Astrocyte of the cerebellum (primary cell): ENCODE measurements around the gene PRH2.

Source experiments
- DNase-seq: peaks from one replicate; pipeline ENCODE4 v3.0.0-alpha.2; 2011; ENCODE audit warnings: low read depth
- H3K4me3 ChIP-seq: 2 replicates; pipeline ENCODE4 v1.5.1; 2011; ENCODE audit warnings: mild to moderate bottlenecking, low read depth, low read length, moderate library complexity
- in situ Hi-C: cut with HindIII; loops from 2 replicates; pipeline ENCODE4 v1.10.0; 2017; ENCODE audit warnings: low sequenced_read_pairs
- TF ChIP-seq, protein P1 (sequence below): IDR thresholded peaks from 2 replicates; pipeline ENCODE4 v1.5.1; 2012; ENCODE audit warnings: low read length, low read depth, moderate library complexity, mild to moderate bottlenecking; ENCODE audit errors: missing control alignments

The PRH2 gene

DNA sequence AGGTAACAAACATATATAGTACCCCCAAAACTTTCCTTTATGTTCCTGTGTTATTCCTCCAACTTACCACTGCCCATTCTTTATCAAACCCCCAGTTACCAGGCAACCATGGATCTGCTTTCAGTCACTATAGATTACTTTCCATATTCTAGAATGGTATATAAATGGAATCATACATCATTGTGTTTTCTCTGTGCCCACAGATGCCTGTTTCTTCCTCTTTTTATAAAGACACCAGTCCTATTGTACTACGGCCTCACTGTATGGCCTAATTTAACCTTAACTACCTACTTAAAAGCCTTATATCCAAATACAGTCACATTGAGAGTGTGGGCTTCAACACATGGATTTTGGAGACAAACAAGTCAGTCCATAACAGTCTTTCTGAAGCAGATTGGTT, 7.5 kb downstream of the PRH2 start:
- in situ Hi-C loops = no loop called here
- no peak for DNase-seq

DNA sequence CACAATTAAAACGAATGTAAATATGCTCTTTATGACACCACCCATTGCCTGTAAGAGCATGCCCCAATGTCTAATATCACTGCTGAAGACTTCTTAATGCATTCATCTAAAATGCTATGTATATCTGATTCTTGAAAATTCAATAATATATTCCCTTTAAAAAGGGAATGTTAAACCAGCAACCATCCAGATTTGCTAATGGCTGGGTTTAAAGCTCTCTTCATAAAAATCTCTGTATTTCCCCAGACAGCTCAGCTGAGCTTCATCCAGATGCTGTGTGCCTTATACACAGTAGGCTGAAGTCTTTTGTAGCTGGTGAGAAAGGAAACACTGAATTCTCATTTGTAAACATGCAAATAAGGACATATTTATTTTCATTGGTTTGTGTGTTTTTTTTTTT, 10.1 kb downstream of the PRH2 start, which contains the start of gene TAS2R14:
Gene TAS2R14 (minus strand): TSS at position 101 of the 400 bp plus-strand sequence. CDS start 56 bp downstream, at position 45.
- TF ChIP-seq, protein P1, sequence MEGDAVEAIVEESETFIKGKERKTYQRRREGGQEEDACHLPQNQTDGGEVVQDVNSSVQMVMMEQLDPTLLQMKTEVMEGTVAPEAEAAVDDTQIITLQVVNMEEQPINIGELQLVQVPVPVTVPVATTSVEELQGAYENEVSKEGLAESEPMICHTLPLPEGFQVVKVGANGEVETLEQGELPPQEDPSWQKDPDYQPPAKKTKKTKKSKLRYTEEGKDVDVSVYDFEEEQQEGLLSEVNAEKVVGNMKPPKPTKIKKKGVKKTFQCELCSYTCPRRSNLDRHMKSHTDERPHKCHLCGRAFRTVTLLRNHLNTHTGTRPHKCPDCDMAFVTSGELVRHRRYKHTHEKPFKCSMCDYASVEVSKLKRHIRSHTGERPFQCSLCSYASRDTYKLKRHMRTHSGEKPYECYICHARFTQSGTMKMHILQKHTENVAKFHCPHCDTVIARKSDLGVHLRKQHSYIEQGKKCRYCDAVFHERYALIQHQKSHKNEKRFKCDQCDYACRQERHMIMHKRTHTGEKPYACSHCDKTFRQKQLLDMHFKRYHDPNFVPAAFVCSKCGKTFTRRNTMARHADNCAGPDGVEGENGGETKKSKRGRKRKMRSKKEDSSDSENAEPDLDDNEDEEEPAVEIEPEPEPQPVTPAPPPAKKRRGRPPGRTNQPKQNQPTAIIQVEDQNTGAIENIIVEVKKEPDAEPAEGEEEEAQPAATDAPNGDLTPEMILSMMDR = no peak

More for the DNA sequence above, 7.5 kb downstream of the PRH2 start:
- TF ChIP-seq, protein P1 = no peak
- H3K4me3 ChIP-seq = no peak overlapping the region

DNA sequence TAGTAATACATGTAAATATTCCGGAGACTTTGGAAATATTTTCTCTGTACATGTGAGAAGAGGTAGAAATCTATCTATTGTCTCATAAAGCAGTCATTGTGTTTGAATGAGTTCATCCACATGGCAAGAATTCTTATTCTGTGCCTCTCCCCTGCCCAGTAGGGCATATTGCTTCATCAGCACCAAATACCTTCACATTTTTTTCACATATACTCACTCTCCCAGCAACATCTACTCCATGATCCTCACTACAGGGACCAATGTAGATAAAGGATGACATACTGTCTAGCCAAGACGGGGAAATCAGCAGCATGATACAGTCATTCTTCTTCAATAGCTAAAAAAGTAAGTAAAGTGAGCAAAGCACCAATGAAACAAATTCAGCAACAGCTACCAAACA, 11.4 kb downstream of the PRH2 start:
- in situ Hi-C loops = no loop called here
- TF ChIP-seq, protein P1 = no peak
- DNase-seq = peak; percentile 11
- H3K4me3 ChIP-seq = no peak overlapping the region

More for the DNA sequence above, 10.1 kb downstream of the PRH2 start, which contains the start of gene TAS2R14:
- no peak for DNase-seq
- no peak within 1 kb of the TSS for H3K4me3 ChIP-seq
- in situ Hi-C loops = no loop called here

DNA sequence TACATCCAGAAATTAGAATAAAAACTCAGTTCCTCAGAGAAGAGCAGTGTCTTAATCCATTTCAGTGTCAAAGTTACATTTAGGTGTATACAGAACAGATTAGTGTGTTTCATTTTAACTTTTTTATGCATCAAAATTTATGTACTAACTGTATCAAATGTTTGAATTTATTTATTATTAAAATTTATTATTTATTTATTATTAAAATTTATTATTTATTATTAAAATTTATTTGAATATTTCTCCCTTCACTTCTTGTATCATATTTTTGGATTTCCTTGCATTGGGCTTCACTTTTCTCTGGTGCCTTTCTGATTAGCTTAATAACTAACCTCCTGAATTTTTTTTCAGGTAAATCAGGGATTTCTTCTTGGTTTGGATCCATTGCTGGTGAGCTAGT, 12.3 kb downstream of the PRH2 start:
- DNase-seq = no peak
- in situ Hi-C loops = no loop called here
- TF ChIP-seq, protein P1 = no peak
- no peak overlapping the region for H3K4me3 ChIP-seq

DNA sequence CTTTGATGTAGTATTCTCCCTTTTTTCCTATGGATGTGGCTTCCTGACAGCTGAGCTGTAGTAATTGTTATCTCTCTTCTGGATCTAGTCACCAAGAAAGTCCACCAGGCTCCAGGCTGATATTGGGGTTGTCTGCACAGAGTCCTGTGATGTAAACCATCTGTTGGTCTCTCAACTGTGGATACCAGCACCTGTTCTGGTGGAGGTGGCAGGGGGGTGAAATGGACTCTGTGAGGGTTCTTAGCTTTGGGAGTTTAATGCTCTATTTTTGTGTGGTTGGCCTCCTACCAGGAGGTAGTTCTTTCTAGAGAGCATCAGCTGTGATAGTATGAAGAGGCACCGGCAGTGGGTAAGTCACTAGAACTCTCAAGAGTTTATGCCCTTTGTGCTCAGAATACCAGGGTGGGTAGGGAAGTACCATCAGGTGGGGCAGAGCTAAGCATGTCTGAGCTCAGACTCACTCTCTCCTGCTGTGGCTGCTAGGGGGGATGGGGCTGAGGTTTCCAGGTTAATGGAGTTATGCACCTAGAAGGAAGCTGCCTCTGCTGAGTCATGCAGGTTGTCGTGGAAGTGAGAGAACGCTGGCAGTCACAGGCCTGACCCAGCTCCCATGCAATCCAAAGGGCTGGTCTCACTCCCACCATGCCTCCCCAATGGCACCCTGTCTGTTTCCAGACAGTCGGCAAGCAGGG, 13.0 kb downstream of the PRH2 start:
- TF ChIP-seq, protein P1 = no peak
- DNase-seq = no peak
- no peak overlapping the region for H3K4me3 ChIP-seq
- in situ Hi-C loops = no loop called here

DNA sequence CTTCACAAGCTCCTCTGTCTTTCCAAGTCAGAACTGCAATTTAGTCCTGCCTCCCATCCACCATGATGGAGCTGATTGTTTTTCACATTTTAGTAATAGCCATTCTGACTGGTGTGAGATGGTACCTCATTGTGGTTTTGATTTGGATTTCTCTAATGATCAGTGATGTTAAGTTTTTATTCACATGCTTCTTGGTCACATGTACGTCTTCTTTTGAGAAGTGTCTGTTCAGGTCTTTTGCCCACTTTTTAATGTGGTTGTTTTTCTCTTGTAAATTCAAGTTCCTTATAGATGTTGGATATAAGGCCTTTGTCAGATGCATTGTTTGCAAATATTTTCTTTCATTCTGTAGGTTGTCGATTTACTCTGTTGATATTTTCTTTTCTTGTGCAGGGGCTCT, 14.1 kb downstream of the PRH2 start:
- DNase-seq = no peak
- in situ Hi-C loops = no loop called here
- TF ChIP-seq, protein P1 = no peak
- no peak overlapping the region for H3K4me3 ChIP-seq
